ENCODE measurements around the gene PLEKHA4. TPM values are rescaled to one million over a fixed set of nuclear protein-coding genes. Genes with fewer than 3 reads are reported as not detected.

Gene PLEKHA4
- total and polyA plus RNA-seq, 9 of the 15 experiments (the other 6 are each of a cell fraction or from before 2014, with no cell fraction given) = 0.07 to 30.8 (median 11.4) TPM

DNA sequence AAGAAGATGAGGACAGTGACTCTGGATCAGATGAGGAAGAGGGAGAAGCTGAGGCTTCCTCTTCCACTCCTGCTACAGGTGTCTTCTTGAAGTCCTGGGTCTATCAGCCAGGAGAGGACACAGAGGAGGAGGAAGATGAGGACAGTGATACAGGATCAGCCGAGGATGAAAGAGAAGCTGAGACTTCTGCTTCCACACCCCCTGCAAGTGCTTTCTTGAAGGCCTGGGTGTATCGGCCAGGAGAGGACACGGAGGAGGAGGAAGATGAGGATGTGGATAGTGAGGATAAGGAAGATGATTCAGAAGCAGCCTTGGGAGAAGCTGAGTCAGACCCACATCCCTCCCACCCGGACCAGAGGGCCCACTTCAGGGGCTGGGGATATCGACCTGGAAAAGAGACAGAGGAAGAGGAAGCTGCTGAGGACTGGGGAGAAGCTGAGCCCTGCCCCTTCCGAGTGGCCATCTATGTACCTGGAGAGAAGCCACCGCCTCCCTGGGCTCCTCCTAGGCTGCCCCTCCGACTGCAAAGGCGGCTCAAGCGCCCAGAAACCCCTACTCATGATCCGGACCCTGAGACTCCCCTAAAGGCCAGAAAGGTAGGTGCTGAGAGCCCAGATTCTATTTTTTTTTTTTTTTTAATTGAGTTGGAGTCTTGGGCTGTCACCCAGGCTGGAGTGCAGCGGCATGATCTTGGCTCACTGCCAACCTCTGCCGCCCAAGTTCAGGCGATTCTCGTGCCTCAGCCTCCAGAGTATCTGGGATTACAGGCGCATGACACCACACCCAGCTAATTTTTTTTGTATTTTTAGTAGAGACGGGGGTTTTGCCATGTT, 6.1 kb upstream of the PLEKHA4 start (continued):
- TF ChIP-seq RREB1 (CRISPR knock-in tag; IDR thresholded peaks at IDR 0.05) (0 out of 2 replicates have a peak, but pooled peaks have one; percentile 7), NCOA2 (IDR thresholded peaks at IDR 0.05; ENCODE audit: partially characterized antibody in 2 of 2) (no peak), SPI1 (IDR thresholded peaks at IDR 0.05; ENCODE audit: borderline replicate concordance, low read depth, low read length) (peak; percentile 47; the same call in 1 of the 2 replicates), RBM22 (IDR thresholded peaks at IDR 0.05; ENCODE audit: low read depth, low read length, poor library complexity, severe bottlenecking) (peak; percentile 78), GTF2F1 (IDR thresholded peaks at IDR 0.05; ENCODE audit: low read depth, low read length) (no peak), ZKSCAN8 (CRISPR knock-in tag; IDR thresholded peaks at IDR 0.05) (no peak), ZNF644 (tag; IDR thresholded peaks at IDR 0.05; ENCODE audit: low read depth) (no peak), MEF2D (tag; conservative IDR thresholded peaks at IDR 0.05; ENCODE audit: low read depth) (no peak), DIDO1 (tag; IDR thresholded peaks at IDR 0.05; ENCODE audit: low read depth) (no peak), RBBP5 (IDR thresholded peaks at IDR 0.05; ENCODE audit: borderline replicate concordance, insufficient read depth, low read length, poor library complexity, severe bottlenecking) (peak; percentile 38), BACH1 (tag; IDR thresholded peaks at IDR 0.05) (no peak), YBX1 (IDR thresholded peaks at IDR 0.05) (no peak), SOX6 (IDR thresholded peaks at IDR 0.05) (no peak), ADNP (tag; IDR thresholded peaks at IDR 0.05) (no peak)
- TF ChIP-seq, protein P1, sequence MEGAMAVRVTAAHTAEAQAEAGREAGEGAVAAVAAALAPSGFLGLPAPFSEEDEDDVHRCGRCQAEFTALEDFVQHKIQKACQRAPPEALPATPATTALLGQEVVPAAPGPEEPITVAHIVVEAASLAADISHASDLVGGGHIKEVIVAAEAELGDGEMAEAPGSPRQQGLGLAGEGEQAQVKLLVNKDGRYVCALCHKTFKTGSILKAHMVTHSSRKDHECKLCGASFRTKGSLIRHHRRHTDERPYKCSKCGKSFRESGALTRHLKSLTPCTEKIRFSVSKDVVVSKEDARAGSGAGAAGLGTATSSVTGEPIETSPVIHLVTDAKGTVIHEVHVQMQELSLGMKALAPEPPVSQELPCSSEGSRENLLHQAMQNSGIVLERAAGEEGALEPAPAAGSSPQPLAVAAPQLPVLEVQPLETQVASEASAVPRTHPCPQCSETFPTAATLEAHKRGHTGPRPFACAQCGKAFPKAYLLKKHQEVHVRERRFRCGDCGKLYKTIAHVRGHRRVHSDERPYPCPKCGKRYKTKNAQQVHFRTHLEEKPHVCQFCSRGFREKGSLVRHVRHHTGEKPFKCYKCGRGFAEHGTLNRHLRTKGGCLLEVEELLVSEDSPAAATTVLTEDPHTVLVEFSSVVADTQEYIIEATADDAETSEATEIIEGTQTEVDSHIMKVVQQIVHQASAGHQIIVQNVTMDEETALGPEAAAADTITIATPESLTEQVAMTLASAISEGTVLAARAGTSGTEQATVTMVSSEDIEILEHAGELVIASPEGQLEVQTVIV (CRISPR knock-in tag; IDR thresholded peaks at IDR 0.05; ENCODE audit: borderline replicate concordance) = no peak
- TF ChIP-seq, protein P2, sequence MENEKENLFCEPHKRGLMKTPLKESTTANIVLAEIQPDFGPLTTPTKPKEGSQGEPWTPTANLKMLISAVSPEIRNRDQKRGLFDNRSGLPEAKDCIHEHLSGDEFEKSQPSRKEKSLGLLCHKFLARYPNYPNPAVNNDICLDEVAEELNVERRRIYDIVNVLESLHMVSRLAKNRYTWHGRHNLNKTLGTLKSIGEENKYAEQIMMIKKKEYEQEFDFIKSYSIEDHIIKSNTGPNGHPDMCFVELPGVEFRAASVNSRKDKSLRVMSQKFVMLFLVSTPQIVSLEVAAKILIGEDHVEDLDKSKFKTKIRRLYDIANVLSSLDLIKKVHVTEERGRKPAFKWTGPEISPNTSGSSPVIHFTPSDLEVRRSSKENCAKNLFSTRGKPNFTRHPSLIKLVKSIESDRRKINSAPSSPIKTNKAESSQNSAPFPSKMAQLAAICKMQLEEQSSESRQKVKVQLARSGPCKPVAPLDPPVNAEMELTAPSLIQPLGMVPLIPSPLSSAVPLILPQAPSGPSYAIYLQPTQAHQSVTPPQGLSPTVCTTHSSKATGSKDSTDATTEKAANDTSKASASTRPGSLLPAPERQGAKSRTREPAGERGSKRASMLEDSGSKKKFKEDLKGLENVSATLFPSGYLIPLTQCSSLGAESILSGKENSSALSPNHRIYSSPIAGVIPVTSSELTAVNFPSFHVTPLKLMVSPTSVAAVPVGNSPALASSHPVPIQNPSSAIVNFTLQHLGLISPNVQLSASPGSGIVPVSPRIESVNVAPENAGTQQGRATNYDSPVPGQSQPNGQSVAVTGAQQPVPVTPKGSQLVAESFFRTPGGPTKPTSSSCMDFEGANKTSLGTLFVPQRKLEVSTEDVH (IDR thresholded peaks at IDR 0.05; ENCODE audit: low read depth, partially characterized antibody) = no peak
